ENCODE measurements around the gene RMND1. TPM values are rescaled to one million over a fixed set of nuclear protein-coding genes. Genes with fewer than 3 reads are reported as not detected.

The RMND1 gene
- total RNA-seq, 2 donors from 2014 or later = 20.7 to 21.2 TPM

DNA sequence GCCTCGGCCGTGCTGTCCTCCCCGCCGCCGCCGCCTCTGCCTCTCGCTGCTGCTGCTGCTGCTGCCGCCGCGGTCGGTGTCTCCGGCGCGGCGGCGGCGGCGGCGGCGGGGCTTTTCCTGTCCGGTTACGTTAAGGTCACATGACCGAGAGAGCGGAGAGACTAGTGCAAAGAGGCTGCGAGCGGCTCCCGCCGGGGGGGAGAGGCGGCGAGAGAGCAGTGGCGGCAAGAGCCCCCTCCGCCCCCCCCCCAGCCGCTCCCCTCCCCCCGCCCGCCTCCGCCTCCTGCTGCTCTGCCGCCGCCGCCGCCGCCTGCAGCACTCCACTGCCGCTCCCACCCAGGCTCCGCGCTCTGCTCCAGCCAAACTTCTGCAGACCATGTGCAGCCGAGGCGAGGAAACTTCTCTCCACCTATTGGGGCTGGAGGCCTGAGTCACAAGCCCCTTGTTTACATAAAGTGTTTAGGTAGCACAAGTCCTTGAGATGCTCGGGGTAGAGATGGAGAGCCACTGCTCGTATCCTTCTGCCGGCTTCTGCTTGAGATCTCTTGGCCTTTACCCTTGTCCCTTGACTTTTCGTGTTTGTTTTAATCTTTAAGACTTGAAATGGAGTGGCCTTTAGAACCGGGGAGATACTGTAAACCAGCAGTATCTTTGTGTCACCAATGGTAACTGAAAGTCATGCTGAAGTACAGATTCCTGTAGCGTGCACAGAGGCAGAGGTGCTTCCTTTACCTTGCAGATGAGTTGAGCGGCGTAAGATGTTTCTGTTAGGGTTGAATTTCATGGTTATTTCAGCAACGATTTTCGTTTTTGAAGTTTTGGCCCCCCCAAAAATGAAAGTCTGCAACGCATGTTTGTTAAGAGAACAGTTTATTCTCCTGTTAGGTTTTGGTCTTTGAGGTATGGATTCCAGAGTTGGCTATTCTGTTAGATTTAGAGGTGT lies 60.2 kb downstream of the RMND1 start, which contains the start of gene ZBTB2:
Gene ZBTB2 (minus strand): TSS at position 89 of the 943 bp plus-strand sequence. CDS start 17,922 bp downstream, outside the sequence.
- TF ChIP-seq, protein P1, sequence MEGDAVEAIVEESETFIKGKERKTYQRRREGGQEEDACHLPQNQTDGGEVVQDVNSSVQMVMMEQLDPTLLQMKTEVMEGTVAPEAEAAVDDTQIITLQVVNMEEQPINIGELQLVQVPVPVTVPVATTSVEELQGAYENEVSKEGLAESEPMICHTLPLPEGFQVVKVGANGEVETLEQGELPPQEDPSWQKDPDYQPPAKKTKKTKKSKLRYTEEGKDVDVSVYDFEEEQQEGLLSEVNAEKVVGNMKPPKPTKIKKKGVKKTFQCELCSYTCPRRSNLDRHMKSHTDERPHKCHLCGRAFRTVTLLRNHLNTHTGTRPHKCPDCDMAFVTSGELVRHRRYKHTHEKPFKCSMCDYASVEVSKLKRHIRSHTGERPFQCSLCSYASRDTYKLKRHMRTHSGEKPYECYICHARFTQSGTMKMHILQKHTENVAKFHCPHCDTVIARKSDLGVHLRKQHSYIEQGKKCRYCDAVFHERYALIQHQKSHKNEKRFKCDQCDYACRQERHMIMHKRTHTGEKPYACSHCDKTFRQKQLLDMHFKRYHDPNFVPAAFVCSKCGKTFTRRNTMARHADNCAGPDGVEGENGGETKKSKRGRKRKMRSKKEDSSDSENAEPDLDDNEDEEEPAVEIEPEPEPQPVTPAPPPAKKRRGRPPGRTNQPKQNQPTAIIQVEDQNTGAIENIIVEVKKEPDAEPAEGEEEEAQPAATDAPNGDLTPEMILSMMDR (IDR thresholded peaks at IDR 0.05) = no peak
- DNase-seq (ENCODE audit: low spot score) (peak; percentile 8), ATAC-seq (ENCODE audit: insufficient number of reproducible peaks, low FRiP score, low read depth) (no peak)
- no peaks in the 10 kb centered on the region for H3K36me3 ChIP-seq
- H3K9me3 ChIP-seq = no peaks in the 10 kb centered on the region
- no peaks in the 10 kb centered on the region for H3K27me3 ChIP-seq (replicated peaks; ENCODE audit: insufficient read depth)
- H3K27ac ChIP-seq = peak within 1 kb of the TSS; percentile 97 to 99
- peaks cover 35 to 65% of the 10 kb centered on the region in 2 donors for H3K4me1 ChIP-seq (ENCODE audit: control insufficient read depth in 1 of 2, low read depth in 2 of 2)
- H3K4me3 ChIP-seq = peak within 1 kb of the TSS; percentile 85

DNA sequence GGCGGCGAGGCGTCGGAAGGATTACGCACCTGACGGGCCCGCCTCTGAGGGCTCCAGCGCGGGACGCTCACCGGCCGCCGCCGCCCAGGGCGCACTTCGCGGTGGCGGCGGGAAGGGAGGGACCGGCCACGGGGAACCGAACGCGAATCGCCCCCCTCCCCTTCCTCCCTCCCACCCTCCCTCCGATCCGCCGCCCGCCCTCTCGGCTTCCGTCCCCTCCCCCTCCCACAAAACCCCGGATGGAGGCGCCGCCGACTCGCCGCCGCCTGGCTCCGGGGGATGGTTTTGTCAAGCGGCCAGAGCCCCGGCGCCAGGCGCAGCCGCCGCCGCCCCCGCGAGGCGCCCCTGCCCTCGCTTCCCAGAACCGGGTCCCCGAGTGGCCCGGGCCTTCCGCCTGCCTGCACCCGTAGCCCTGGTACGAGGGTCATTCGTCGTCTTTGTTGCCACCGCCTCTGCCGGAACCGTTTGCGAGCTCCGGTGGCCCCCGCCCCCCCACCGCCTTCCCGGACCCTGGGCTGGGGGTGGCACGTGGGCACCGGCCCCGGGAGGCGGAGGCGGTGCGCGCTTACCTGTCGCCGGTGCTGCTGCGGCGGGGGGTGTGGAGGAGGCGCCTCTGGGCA lies 61.0 kb downstream of the RMND1 start:
- ATAC-seq (ENCODE audit: insufficient number of reproducible peaks, low FRiP score, low read depth) (no peak), DNase-seq (ENCODE audit: low spot score) (peak; percentile 25)
- Histone ChIP-seq H3K9me3 (no peaks in the 10 kb centered on the region), H3K27ac (peak overlapping the region; percentile 97 to 99), H3K36me3 (no peaks in the 10 kb centered on the region), H3K4me3 (peak overlapping the region; percentile 85), H3K4me1 (ENCODE audit: control insufficient read depth in 1 of 2, low read depth in 2 of 2) (peaks cover 32 to 59% of the 10 kb centered on the region in 2 donors), H3K27me3 (replicated peaks; ENCODE audit: insufficient read depth) (no peaks in the 10 kb centered on the region)
- TF ChIP-seq, protein P1 (IDR thresholded peaks at IDR 0.05) = no peak

DNA sequence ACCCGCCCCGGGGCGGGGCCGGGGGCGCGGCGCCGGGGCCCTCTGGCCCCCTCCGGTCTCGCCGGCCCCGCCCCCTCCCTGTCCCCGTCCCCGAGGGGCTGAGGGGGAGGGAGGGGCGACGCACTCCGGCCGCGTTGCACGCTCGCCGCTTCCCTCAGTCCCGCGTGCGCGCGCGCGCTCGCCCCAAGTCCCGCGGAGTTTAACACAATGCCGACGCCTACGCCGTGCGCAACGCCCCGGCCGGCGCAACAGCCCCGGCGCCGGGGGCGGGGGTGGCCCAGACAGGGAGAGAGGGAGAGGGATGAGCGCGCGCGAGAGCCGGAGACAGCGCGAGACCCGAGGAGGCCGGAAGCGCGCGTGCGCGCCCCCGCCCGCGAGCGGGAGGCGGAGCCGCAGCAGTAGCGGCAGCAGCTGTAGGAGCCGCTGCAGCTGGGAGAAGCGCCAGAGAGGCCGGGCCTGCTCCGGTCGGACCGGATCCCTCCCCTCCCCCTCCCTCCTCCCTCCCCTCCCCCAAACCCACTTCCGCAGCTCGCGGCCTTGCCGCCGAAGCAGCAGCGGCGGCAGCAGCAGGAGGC lies 61.6 kb downstream of the RMND1 start:
- ATAC-seq (ENCODE audit: insufficient number of reproducible peaks, low FRiP score, low read depth) = peak; percentile 87
- peaks cover 29 to 55% of the 10 kb centered on the region in 2 donors for H3K4me1 ChIP-seq (ENCODE audit: control insufficient read depth in 1 of 2, low read depth in 2 of 2)
- H3K4me3 ChIP-seq = peak overlapping the region; percentile 85
- H3K36me3 ChIP-seq = no peaks in the 10 kb centered on the region
- no peaks in the 10 kb centered on the region for H3K27me3 ChIP-seq (replicated peaks; ENCODE audit: insufficient read depth)
- peak overlapping the region; percentile 97 to 99 for H3K27ac ChIP-seq
- DNase-seq (ENCODE audit: low spot score) = peak; percentile 86
- TF ChIP-seq, protein P1 (IDR thresholded peaks at IDR 0.05) = no peak
- H3K9me3 ChIP-seq = no peaks in the 10 kb centered on the region

DNA sequence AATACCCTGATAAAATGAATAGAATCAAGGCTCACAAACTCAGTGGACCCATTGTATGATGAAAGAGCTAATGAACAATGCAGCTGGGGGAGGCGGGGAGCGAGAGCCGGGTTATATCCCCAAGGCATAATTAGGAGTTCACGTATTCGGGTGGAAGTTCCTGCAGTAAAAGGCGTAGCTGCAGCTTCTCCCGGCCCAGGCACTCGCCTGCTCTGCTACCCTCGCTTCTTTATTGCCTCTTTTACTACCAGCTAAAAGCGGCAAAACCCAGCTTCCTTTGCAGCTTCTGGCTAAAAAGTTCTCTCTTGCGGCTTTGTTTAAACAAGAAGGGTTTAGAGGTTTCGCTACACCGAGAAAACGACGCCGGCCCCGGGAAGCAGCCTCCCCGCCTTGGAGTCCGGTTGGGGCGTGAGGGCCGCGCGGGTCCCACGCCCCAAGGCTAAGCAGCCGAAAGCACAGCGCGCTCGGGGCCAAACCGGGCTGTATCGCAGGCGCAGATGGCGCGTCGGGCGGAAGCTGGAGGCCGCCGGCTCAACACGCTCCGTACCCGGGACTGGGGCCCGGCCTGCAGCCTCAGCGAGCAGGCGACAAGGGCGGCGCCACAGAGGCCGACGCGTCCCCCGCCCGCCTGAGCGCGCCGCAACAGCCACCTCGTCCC lies 62.2 kb downstream of the RMND1 start:
- ATAC-seq (ENCODE audit: insufficient number of reproducible peaks, low FRiP score, low read depth) (peak; percentile 29), DNase-seq (ENCODE audit: low spot score) (peak; percentile 24)
- no peaks in the 10 kb centered on the region for H3K27me3 ChIP-seq (replicated peaks; ENCODE audit: insufficient read depth)
- H3K36me3 ChIP-seq = no peaks in the 10 kb centered on the region
- TF ChIP-seq, protein P1 (IDR thresholded peaks at IDR 0.05) = no peak
- no peaks in the 10 kb centered on the region for H3K9me3 ChIP-seq
- peak overlapping the region; percentile 97 to 99 for H3K27ac ChIP-seq
- H3K4me1 ChIP-seq (ENCODE audit: control insufficient read depth in 1 of 2, low read depth in 2 of 2) = peaks cover 25 to 49% of the 10 kb centered on the region in 2 donors
- peak overlapping the region; percentile 85 for H3K4me3 ChIP-seq

Data from thoracic aorta (tissue), 2 donors.